H1 (cell line): ENCODE results near the gene TAT. TPM values are rescaled to one million over a fixed set of nuclear protein-coding genes. Genes with fewer than 3 reads are reported as not detected.
"Not testable (repeated sequence)": the region's sequence is repeated elsewhere in the genome, so short reads cannot be mapped to it uniquely, and the experiment has no call there.

ENCODE experiments used
- CTCF ChIA-PET: fragments of 300-600 bp; sonication (Branson Sonifier 250); formaldehyde crosslinking; loops from one replicate; lab custom pipeline; 2021; ENCODE audit not compliant: partially characterized antibody; lab: Charles Lee
- POLR2A ChIA-PET: fragments of 300-600 bp; sonication (Branson Sonifier 250); formaldehyde crosslinking; loops from one replicate; lab custom pipeline; 2021; ENCODE audit warnings: inconsistent platforms; ENCODE audit not compliant: partially characterized antibody; lab: Charles Lee
- DNase-seq, 2 experiments: peaks; one replicate each; pipeline versions ENCODE4 v3.0.0 to v3.0.0-alpha.2; 2010 to 2022; ENCODE audit warnings: low spot score in 2 of 2, low read depth in 1 of 2, mixed read lengths in 1 of 2
- FAIRE-seq: peaks from 2 replicates; lab custom pipeline; 2011; peaks lifted over from hg19 to GRCh38; lab: Jason Lieb, UNC
- H2AFZ ChIP-seq: 2 replicates; pipeline ENCODE4 v1.8.1; 2012; ENCODE audit warnings: low read length, inconsistent platforms
- H2AK5ac ChIP-seq: 2 replicates; pipeline ENCODE4 v1.6.1; 2013; ENCODE audit warnings: low read depth, low read length
- H2BK120ac ChIP-seq: replicated peaks from 2 replicates; pipeline ENCODE3; 2013; ENCODE audit warnings: low read depth, low read length, inconsistent platforms
- H2BK12ac ChIP-seq: 2 replicates; pipeline ENCODE4 v1.6.1; 2013; ENCODE audit warnings: low read depth, low read length
- H2BK15ac ChIP-seq: 2 replicates; pipeline ENCODE4 v1.6.1; 2013; ENCODE audit warnings: low read length
- H2BK20ac ChIP-seq: 2 replicates; pipeline ENCODE4 v1.6.1; 2013; ENCODE audit warnings: low read length
- H2BK5ac ChIP-seq: 2 replicates; pipeline ENCODE4 v1.6.1; 2013; ENCODE audit warnings: low read depth, low read length
- H3K14ac ChIP-seq: 2 replicates; pipeline ENCODE4 v1.6.1; 2013; ENCODE audit warnings: inconsistent platforms; ENCODE audit not compliant: insufficient read length
- H3K18ac ChIP-seq: 2 replicates; pipeline ENCODE4 v1.6.1; 2013; ENCODE audit warnings: low read length; ENCODE audit errors: extremely low read depth
- H3K23ac ChIP-seq: 2 replicates; pipeline ENCODE4 v1.6.1; 2013; ENCODE audit warnings: inconsistent platforms; ENCODE audit not compliant: insufficient read length
- H3K23me2 ChIP-seq: 2 replicates; pipeline ENCODE4 v1.6.1; 2013; ENCODE audit warnings: low read depth, low read length
- H3K27ac ChIP-seq: 2 replicates; pipeline ENCODE4 v1.6.1; 2011; ENCODE audit warnings: low read depth, low read length, inconsistent platforms
- H3K27me3 ChIP-seq, 4 experiments: replicated peaks in 1 of 4; 1 replicate in 1 of 4; 2 replicates in 3 of 4; pipeline versions ENCODE4 v1.6.1 to v1.8.1; 2011 to 2013; ENCODE audit warnings: low read length in 3 of 4, mild to moderate bottlenecking in 3 of 4, inconsistent platforms in 2 of 4, mixed read lengths in 2 of 4, moderate library complexity in 1 of 4; ENCODE audit not compliant: control insufficient read depth in 3 of 4, insufficient read depth in 3 of 4; ENCODE audit errors: extremely low read depth in 1 of 4
- H3K36me3 ChIP-seq, 4 experiments: 2 replicates each; pipeline versions ENCODE4 v1.6.1 to v1.8.1; 2011 to 2013; ENCODE audit warnings: mild to moderate bottlenecking in 4 of 4, low read length in 3 of 4, moderate library complexity in 2 of 4, control low read depth in 1 of 4, inconsistent platforms in 1 of 4; ENCODE audit not compliant: insufficient read depth in 4 of 4, control insufficient read depth in 2 of 4
- H3K4ac ChIP-seq: replicated peaks from 2 replicates; pipeline ENCODE3; 2013; ENCODE audit warnings: low read length, low read depth, mixed read lengths, inconsistent platforms; ENCODE audit not compliant: insufficient read length
- H3K4me1 ChIP-seq, 4 experiments: replicated peaks in 1 of 4; 1 replicate in 1 of 4; 2 replicates in 3 of 4; pipeline versions ENCODE4 v1.6.1 to v1.8.1; 2011 to 2013; ENCODE audit warnings: low read length in 3 of 4, inconsistent platforms in 2 of 4, mixed read lengths in 1 of 4; ENCODE audit not compliant: insufficient read depth in 4 of 4, control insufficient read depth in 3 of 4
- H3K4me2 ChIP-seq, 2 experiments: 2 replicates each; pipeline versions ENCODE4 v1.6.1 to v1.8.1; 2011 to 2013; ENCODE audit warnings: low read depth in 2 of 2, low read length in 2 of 2, control low read depth in 1 of 2, inconsistent platforms in 1 of 2, mild to moderate bottlenecking in 1 of 2; ENCODE audit not compliant: insufficient read depth in 1 of 2
- H3K4me3 ChIP-seq, 4 experiments: fragments of 200-600, 300-600 bp in 1 of 4; sonication (generic), shearing (Covaris generic), sonication (Bioruptor Twin) in 1 of 4; 2 replicates each; pipeline versions ENCODE4 v1.5.1 to v1.8.1; 2011 to 2016; ENCODE audit warnings: low read length in 4 of 4, low read depth in 3 of 4, control low read depth in 2 of 4, inconsistent platforms in 2 of 4, mild to moderate bottlenecking in 2 of 4, mixed read lengths in 1 of 4, moderate library complexity in 1 of 4; ENCODE audit not compliant: insufficient read depth in 2 of 4; ENCODE audit errors: extremely low read depth in 1 of 4
- H3K56ac ChIP-seq: replicated peaks from 2 replicates; pipeline ENCODE3; 2013; ENCODE audit warnings: low read depth, mild to moderate bottlenecking, mixed read lengths, low read length, inconsistent platforms; ENCODE audit not compliant: insufficient read length
- H3K79me1 ChIP-seq: 2 replicates; pipeline ENCODE4 v1.6.1; 2013; ENCODE audit warnings: low read depth, low read length, control low read depth
- H3K79me2 ChIP-seq, 2 experiments: 2 replicates each; pipeline versions ENCODE4 v1.6.1 to v1.8.1; 2012 to 2013; ENCODE audit warnings: low read length in 2 of 2, mild to moderate bottlenecking in 2 of 2, inconsistent platforms in 1 of 2; ENCODE audit not compliant: insufficient read depth in 2 of 2, control insufficient read depth in 1 of 2
- H3K9ac ChIP-seq, 4 experiments: replicated peaks in 1 of 4; 1 replicate in 1 of 4; 2 replicates in 3 of 4; pipeline versions ENCODE4 v1.6.1 to v1.8.1; 2011 to 2013; ENCODE audit warnings: low read depth in 3 of 4, low read length in 3 of 4, control low read depth in 2 of 4, mild to moderate bottlenecking in 2 of 4, moderate library complexity in 2 of 4, inconsistent platforms in 1 of 4; ENCODE audit errors: extremely low read depth in 1 of 4
- H3K9me3 ChIP-seq, 2 experiments: 2 replicates each; pipeline versions ENCODE4 v1.6.1 to v1.8.1; 2012 to 2013; ENCODE audit warnings: mild to moderate bottlenecking in 2 of 2, moderate library complexity in 2 of 2, control low read depth in 1 of 2, inconsistent platforms in 1 of 2, low read depth in 1 of 2, low read length in 1 of 2, mixed read lengths in 1 of 2; ENCODE audit not compliant: insufficient read depth in 2 of 2
- H4K20me1 ChIP-seq, 2 experiments: replicated peaks in 1 of 2; 2 replicates each; pipeline versions ENCODE3 to v1.8.1; 2011 to 2013; ENCODE audit warnings: inconsistent platforms in 2 of 2, low read length in 2 of 2, mild to moderate bottlenecking in 1 of 2; ENCODE audit not compliant: insufficient read depth in 2 of 2, control insufficient read depth in 1 of 2
- H4K5ac ChIP-seq: 2 replicates; pipeline ENCODE4 v1.6.1; 2013; ENCODE audit warnings: low read length, low read depth, mixed read lengths, inconsistent platforms; ENCODE audit not compliant: insufficient read length
- H4K8ac ChIP-seq: 2 replicates; pipeline ENCODE4 v1.8.0; 2013; ENCODE audit warnings: mild to moderate bottlenecking, moderate library complexity, low read length, inconsistent platforms; ENCODE audit not compliant: insufficient read depth; ENCODE audit errors: extremely low read depth
- H4K91ac ChIP-seq: replicated peaks from 2 replicates; pipeline ENCODE3; 2013; ENCODE audit warnings: low read length, mixed read lengths, inconsistent platforms; ENCODE audit not compliant: insufficient read length
- WGBS, 2 experiments: shearing (Covaris generic) in 1 of 2; methylation state at CpG; one replicate each; pipeline versions ENCODE4 v1.1.6 to v1.1.7; 2013 to 2015; ENCODE audit warnings: low lambda C conversion rate in 2 of 2, mixed read lengths in 2 of 2, inconsistent platforms in 1 of 2, low coverage in 1 of 2, missing lambda C conversion rate in 1 of 2; ENCODE audit not compliant: insufficient replicate concordance in 2 of 2, insufficient coverage in 1 of 2, insufficient read length in 1 of 2; ENCODE audit errors: extremely low coverage in 1 of 2, missing lambda C conversion rate in 1 of 2; 5-methylcytosine and 5-hydroxymethylcytosine counted together
- polyA plus RNA-seq, 7 experiments: library from polyadenylated mRNA; depleted of rRNA in 3 of 7; stranded (reverse) in 5 of 7; unstranded in 2 of 7; fragments of >200 nt in 5 of 7; fragments of 200-250 nt in 2 of 7; gene quantifications; 1 replicate in 5 of 7; 2 replicates in 1 of 7; 4 replicates in 1 of 7; pipeline versions ENCODE4 v1.2.1 to v1.2.3, GENCODE V29; 2011 to 2013; ENCODE audit warnings: missing spikeins in 2 of 7, mixed read lengths in 2 of 7
- total RNA-seq: library from RNA; stranded (reverse); fragmentation: NEBNext Ultra II Directional; extraction: Animal tissue kit (Norgen Biotek cat#: 25700); gene quantifications from 2 replicates; pipeline ENCODE4 v1.2.1, GENCODE V29; 2021

TAT gene
- total and polyA plus RNA-seq, 2 of the 8 experiments (the other 6 are each of a cell fraction or from before 2014, with no cell fraction given): 0.03 TPM; not detected in 1

DNA sequence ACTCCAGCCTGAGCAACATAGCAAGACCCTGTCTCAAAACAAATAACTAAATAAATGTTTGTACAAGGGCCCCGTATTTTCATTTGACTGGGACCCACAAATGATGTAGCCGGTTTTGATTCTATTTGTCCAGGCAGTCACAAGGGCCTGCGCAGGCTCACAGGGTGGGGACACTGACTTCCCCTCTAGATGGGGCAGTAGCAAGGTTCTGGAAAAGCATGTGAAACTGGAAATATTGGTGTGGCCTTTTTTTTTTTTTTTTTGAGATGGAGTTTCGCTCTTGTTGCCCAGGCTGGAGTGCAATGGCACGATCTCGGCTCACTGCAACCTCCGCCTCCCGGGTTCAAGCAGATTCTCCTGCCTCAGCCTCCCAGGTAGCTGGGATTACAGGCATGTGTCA lies 38.1 kb upstream of the TAT start:
- H4K5ac ChIP-seq, H3K36me3 ChIP-seq, H2BK5ac ChIP-seq, H3K23ac ChIP-seq, H2BK15ac ChIP-seq, H4K20me1 ChIP-seq, H4K8ac ChIP-seq, H2BK120ac ChIP-seq, H3K18ac ChIP-seq, H3K9ac ChIP-seq, H2AK5ac ChIP-seq, H4K91ac ChIP-seq, H3K4me3 ChIP-seq, H2AFZ ChIP-seq, FAIRE-seq, H3K9me3 ChIP-seq, H3K14ac ChIP-seq, H3K27ac ChIP-seq, H3K23me2 ChIP-seq, H3K4me1 ChIP-seq, H3K4me2 ChIP-seq, H2BK20ac ChIP-seq, H3K79me2 ChIP-seq, H2BK12ac ChIP-seq, H3K27me3 ChIP-seq, H3K79me1 ChIP-seq, H3K4ac ChIP-seq, H3K56ac ChIP-seq, DNase-seq: not testable (repeated sequence)
- ChIA-PET POLR2A (interaction anchor here (1.1 to 3.1 kb wide), 3 partner anchors 11 to 88 kb away, joined by 3 to 11 read pairs (median 4); partner anchors contain the start of genes CHST4 and MARVELD3), CTCF (interaction anchor here (0.6 to 2.8 kb wide), 13 partner anchors 8 to 272 kb away, joined by 3 to 9 read pairs (median 4); no protein-coding TSS in a partner anchor)
- WGBS, 2 experiments: 98% methylated on average over 6 of the region's 8 CpGs; no CpG with 5 or more reads in 1 of the 2 experiments
